Peyer's patch (tissue), 4 donors: ENCODE results near the gene ETV2.

Experiments used
- POLR2A ChIP-seq, 2 donors: fragments of 450-650 bp; IDR thresholded peaks; one replicate each; pipeline ENCODE4 v1.5.1; 2017; ENCODE audit warnings: antibody characterized with exemption in 2 of 2, mild to moderate bottlenecking in 2 of 2, moderate library complexity in 2 of 2
- TF ChIP-seq, protein P1 (sequence below), 6 experiments: fragments of 450-650 bp in 4 of 6; fragments of 200-600 bp in 2 of 6; sonication (generic) in 1 of 6; IDR thresholded peaks; one replicate each; pipeline ENCODE4 v1.5.1; 2017 to 2019; ENCODE audit warnings: antibody characterized with exemption in 6 of 6, mild to moderate bottlenecking in 3 of 6, moderate library complexity in 1 of 6

DNA sequence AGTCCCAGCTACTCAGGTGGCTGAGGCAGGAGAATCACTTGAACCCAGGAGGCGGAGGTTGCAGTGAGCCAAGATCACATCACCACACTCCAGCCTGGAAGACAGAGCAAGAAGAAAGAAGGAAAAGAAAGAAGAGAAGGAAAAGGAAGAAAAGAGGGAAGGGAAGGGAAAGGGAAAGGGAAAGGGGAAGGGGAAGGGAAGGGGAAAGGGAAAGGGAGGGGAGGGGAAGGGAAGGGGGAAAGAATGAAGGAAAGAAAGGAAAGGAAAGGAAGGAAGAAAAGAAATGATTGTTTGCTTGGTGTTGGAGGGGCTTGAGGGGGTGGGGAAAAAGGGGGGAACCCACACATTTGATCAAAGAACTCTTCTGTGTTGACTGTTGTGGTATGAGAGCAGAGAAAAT, 45.6 kb upstream of the ETV2 start:
- TF ChIP-seq, protein P1, sequence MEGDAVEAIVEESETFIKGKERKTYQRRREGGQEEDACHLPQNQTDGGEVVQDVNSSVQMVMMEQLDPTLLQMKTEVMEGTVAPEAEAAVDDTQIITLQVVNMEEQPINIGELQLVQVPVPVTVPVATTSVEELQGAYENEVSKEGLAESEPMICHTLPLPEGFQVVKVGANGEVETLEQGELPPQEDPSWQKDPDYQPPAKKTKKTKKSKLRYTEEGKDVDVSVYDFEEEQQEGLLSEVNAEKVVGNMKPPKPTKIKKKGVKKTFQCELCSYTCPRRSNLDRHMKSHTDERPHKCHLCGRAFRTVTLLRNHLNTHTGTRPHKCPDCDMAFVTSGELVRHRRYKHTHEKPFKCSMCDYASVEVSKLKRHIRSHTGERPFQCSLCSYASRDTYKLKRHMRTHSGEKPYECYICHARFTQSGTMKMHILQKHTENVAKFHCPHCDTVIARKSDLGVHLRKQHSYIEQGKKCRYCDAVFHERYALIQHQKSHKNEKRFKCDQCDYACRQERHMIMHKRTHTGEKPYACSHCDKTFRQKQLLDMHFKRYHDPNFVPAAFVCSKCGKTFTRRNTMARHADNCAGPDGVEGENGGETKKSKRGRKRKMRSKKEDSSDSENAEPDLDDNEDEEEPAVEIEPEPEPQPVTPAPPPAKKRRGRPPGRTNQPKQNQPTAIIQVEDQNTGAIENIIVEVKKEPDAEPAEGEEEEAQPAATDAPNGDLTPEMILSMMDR (IDR thresholded peaks at IDR 0.05): no peak
- TF ChIP-seq POLR2A (IDR thresholded peaks at IDR 0.05): no peak
